GM12892 (cell line): ENCODE data around the gene MGAT3.

Experiments
- POLR2A ChIP-seq: IDR thresholded peaks from 2 replicates; pipeline ENCODE4 v1.6.1; 2011; ENCODE audit warnings: low read depth, low read length, control low read depth
- POLR2AphosphoS5 ChIP-seq: IDR thresholded peaks from 2 replicates; pipeline ENCODE4 v1.6.1; 2011; ENCODE audit warnings: low read depth, low read length, control low read depth

DNA sequence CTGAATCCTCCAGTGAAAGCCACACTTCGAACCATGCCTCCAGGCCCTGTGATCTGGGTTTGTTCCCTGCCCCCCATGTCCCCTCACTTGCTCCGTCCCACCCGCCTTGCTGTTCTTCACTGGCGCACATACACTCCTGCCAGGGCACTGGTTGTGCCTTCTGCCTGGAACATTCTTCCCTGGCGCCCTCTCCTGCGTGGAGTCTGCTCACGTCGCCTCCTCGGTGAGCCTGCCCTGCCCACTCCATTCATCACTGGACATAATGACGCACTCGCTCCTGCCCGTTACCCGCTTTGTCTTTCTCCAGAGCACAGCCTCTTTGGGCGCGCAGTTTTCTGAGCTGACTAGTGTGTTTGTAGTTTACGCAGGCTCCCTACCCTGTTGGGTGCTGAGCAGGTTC lies 24.2 kb downstream of the MGAT3 start:
- TF ChIP-seq POLR2A = no peak
- TF ChIP-seq POLR2AphosphoS5 = no peak
